Kidney glomerular epithelial cell (primary cell): ENCODE measurements around the gene GSE1.
"Not testable (repeated sequence)": the region's sequence is repeated elsewhere in the genome, so short reads cannot be mapped to it uniquely, and the experiment has no call there.

Experiments used
- DNase-seq: peaks from one replicate; lab custom pipeline; 2025; lab: John Stamatoyannopoulos, UW

Gene GSE1

GRCh38 chr16:85589688-85590505 lies 23.2 kb upstream of the GSE1 start:
- DNase-seq, result no peak

- DNase-seq, result no peak
Observed at GRCh38 chr16:85590506-85590832, 22.7 kb upstream of the GSE1 start.

DNA sequence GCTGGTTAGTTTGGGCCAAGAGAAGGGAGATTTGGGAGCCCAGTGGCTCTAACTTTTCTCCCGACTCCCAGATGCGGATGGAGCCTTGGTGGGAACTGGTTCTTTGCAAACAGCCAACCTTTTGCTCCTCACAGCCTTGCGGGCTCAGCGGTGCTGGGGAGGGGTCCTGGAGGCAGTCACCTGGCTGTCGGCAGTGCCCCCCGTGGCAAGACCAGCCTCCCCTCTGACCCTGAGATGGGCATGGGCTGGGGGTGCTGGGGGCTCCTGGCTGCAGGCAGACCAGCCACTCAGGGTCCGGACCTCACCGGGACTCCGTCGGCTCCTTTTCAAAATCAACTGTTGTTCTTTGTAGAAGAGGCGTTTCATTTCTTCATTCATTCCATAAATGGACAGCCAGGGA lies 21.7 kb upstream of the GSE1 start:
- no peak for DNase-seq

- DNase-seq, result not testable (repeated sequence)
Observed at GRCh38 chr16:85592277-85592676, 20.8 kb upstream of the GSE1 start.

DNA sequence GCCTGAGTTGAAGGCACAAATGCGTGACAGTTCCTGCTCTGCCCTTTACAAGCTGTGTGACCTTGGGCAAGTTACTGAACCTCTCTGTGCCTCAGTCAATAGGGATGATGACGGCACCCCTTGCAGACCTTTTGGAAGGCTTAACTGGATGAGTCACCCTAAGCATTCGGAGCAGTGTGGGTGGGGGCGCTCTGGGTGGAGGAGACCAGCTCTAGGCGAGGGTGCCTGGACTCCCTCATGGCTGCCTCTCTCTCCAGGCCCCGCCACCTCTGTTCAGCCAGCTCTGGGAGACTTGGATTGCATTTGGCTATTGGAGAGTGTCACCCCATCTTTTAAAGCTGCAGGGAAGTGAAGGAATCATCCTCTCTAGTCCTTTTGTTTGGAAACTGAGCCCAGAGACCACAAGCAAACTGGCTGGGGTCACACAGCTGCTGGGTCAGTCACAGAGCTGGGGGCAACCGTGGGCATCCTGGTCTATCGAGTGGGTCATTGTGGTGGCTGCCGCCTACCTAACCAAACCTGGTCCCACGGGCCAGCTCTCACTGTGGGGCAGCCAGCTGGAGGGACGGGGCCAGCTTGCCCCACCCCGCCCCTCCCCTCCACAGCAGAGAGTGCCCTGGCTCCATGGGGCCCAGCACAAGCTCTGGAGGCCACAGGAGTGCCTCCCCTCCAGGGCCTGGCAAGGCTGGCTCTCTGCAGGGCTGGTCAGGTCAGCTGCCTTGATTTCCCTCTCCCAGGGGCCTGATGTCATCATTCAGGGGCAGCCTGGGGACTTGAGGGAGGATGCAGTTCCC lies 20.2 kb upstream of the GSE1 start:
- DNase-seq, result no peak

GRCh38 chr16:85593494-85594221 lies 19.5 kb upstream of the GSE1 start:
- DNase-seq, result no peak

- DNase-seq, result no peak
Observed at GRCh38 chr16:85594273-85594977, 18.7 kb upstream of the GSE1 start.

DNA sequence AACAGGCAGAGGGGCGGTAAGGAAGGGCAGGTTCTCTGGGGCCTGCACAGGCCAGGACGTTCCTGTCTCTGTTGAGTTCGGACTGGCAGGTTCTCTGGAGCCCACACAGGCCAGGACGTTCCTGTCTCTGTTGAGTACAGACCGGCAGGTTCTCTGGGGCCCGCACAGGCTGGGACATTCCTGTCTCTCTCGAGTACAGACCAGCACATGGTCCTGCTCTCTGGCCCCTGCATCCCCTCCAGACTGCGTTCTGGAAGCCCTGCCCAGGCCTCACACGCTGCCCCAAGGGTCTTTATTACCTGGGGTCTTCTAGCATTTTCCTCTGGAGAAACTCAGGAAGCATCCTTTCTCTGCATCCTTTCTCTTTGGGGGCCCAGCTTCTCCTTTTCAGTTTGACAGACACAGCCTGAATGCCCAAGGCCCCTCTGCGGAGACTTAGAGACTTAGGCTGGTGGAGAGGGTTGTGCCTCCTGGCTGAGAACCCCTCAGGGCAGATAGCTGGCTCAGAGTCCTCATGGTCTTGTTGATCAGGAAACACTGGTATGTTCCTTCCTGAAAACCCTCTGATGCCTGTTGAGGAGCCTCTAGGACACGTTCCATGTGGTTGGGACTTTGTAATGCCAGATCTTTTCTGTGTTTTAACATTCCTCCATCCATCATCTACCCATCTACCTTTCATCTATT lies 18.0 kb upstream of the GSE1 start:
- DNase-seq, result no peak

DNA sequence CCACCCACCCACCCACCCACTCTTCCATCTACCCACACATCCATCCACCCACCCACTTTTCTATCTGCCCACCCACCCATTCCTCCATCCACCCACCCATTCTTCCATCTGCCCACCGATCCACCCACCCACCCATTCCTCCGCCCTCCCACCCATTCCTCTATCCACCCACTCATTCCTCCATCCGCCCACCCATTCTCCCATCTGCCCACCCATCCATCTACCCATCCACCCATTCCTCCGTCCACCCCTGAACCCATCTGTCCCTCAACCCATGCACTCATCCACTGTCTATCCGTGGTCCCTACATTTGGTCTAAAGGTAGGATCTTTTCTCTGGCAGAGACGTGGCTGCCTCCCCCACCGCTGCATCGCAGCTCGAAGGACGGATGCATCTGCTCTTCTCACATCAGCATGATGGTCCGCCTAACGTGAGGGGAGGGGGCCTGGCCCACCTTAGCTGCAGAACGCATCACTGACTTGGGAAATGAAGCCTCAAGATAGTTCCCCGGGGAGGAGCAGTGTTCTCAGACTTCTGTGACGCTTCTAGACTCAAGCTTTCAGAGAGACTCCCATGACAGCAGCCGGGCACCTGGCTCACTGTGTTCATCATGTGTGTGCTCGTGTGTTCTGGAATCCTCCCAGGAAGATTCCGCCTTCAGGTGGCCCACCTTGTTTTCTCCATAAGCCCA lies 17.2 kb upstream of the GSE1 start:
- DNase-seq, result no peak

- DNase-seq, result no peak
Observed at GRCh38 chr16:85598141-85598540, 15.0 kb upstream of the GSE1 start.

DNA sequence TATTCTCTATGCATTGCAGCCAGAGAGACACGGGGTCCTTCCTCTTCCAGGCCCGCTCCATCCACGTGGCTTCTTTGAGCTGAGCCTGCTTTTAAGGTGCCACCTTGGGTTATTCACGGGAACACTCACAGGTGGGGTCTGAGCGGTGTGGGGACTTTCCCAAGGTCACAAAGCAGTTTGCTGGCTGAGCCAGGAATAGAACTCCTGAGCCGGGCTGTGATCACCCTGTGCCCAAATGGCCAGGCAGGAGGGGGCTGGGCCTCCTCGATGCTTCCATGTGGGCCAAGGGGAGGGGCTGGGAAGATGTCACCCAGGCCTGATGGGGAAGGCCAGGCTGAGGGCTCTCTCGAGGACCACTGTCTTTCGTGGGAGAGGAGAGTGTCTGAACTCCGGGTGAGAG lies 13.0 kb upstream of the GSE1 start:
- DNase-seq, result no peak

GRCh38 chr16:85600530-85601271 lies 12.4 kb upstream of the GSE1 start:
- DNase-seq, result no peak

DNA sequence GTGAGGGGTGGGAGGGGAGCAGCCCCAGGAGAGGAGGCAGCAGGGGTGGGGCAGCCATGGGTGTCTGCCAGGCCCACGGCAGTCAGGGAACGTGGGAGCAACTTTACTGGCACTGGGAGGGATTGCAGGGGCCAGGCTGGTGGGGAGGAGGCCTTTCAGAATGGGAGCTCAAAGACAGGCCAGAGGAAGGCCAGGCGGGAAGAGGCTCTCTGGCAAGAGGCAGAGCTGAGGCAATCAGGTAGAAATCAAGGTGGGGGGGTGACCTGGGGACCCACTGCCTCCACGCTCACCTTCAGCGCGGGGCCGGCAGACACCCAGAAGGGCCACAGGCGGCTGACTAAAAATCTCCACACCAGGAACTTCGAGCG lies 11.9 kb upstream of the GSE1 start:
- DNase-seq, result no peak

DNA sequence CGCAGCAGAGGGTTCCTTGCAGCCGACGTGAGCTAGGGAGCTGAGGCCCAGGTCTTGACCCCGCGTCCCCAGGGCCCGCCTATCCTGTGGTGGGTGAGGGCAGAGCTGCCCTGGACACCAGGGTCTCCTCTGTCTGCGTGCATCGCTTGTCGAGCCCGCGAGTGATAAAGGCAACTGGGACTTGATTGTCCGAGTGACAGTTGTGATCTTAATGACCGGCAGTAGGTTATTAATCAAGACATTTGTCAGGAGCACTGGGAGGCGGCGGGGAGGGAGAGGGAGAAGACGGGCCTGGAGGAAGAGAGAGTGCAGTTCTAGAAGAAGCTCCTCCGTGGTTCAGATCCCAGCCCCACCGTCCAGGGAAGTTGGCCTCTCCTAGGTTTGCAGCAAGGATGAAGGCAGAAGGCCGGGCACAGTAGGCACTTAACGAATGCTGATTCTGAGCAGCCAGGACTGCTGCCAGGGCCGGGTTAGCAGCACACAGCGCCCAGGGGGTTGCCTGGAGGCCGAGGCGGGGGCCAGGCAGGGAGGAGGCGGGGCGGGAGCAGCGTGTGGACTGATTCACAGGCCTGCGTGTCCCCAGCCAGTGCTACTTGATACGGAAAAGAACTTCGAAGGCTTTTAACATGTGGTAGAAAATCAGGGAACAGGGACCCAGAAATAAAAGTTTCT lies 11.3 kb upstream of the GSE1 start:
- DNase-seq, result no peak

GRCh38 chr16:85602402-85603202 lies 10.5 kb upstream of the GSE1 start:
- DNase-seq, result peak; percentile 1

- DNase-seq, result no peak
Observed at GRCh38 chr16:85603203-85603755, 9.8 kb upstream of the GSE1 start.

- no peak for DNase-seq
Observed at GRCh38 chr16:85604145-85604705, 8.9 kb upstream of the GSE1 start.
